IMR-90 (cell line): Measurements from ENCODE around the gene SCNN1B. TPM values are rescaled to one million over a fixed set of nuclear protein-coding genes. Genes with fewer than 3 reads are reported as not detected.

Source experiments
- ATAC-seq: fragments of 200-7000 bp; cut with Tn5 transposase; 2 replicates; pipeline ENCODE4 v1.9.1; 2020; ENCODE audit warnings: low read depth, mild to moderate bottlenecking, moderate library complexity
- BruUV-seq: library from RNA; stranded (reverse); fragments of 400-500 nt; replicated peaks from 2 replicates; lab custom pipeline; 2021; lab: Mats Ljungman, UMichigan
- CTCF ChIA-PET: fragments of 300-600 bp; formaldehyde crosslinking; extraction: SDS; loops from one replicate; lab custom pipeline; 2021; ENCODE audit warnings: antibody characterized with exemption; lab: Yijun Ruan, JAX
- POLR2A ChIA-PET: fragments of 300-600 bp; sonication (Branson Sonifier 250); formaldehyde crosslinking; loops from one replicate; lab custom pipeline; 2022; ENCODE audit warnings: antibody characterized with exemption; ENCODE audit not compliant: unreplicated experiment; lab: Charles Lee
- DNase-seq: peaks from one replicate; pipeline ENCODE4 v3.0.0; 2013
- H2AFZ ChIP-seq: replicated peaks from 2 replicates; pipeline ENCODE3; 2013; ENCODE audit warnings: low read length, mild to moderate bottlenecking; ENCODE audit not compliant: poor library complexity
- H2AK5ac ChIP-seq: 2 replicates; pipeline ENCODE4 v1.6.1; 2013; ENCODE audit warnings: low read depth, low read length, inconsistent platforms
- H2AK9ac ChIP-seq: replicated peaks from 2 replicates; pipeline ENCODE3; 2013; ENCODE audit warnings: mild to moderate bottlenecking, low read depth, low read length, moderate library complexity; ENCODE audit not compliant: poor library complexity
- H2BK120ac ChIP-seq: 2 replicates; pipeline ENCODE4 v1.6.1; 2013; ENCODE audit warnings: low read depth, low read length, inconsistent platforms
- H2BK15ac ChIP-seq: 3 replicates; pipeline ENCODE4 v1.6.1; 2013; ENCODE audit warnings: low read depth, low read length, inconsistent platforms
- H2BK20ac ChIP-seq: 2 replicates; pipeline ENCODE4 v1.6.1; 2013; ENCODE audit warnings: low read depth, mild to moderate bottlenecking, inconsistent platforms, low read length, moderate library complexity
- H2BK5ac ChIP-seq: 2 replicates; pipeline ENCODE4 v1.6.1; 2013; ENCODE audit warnings: mild to moderate bottlenecking, low read depth, low read length, inconsistent platforms; ENCODE audit not compliant: poor library complexity, severe bottlenecking
- H3K14ac ChIP-seq: replicated peaks from 2 replicates; pipeline ENCODE4 v1.6.1; 2013; ENCODE audit warnings: low read depth, low read length, inconsistent platforms
- H3K18ac ChIP-seq: 2 replicates; pipeline ENCODE4 v1.6.1; 2013; ENCODE audit warnings: low read depth, low read length, control low read depth
- H3K23ac ChIP-seq: 2 replicates; pipeline ENCODE4 v1.6.1; 2013; ENCODE audit warnings: low read depth, low read length, inconsistent platforms
- H3K27ac ChIP-seq: 2 replicates; pipeline ENCODE4 v1.5.1; 2013; ENCODE audit warnings: mild to moderate bottlenecking, control low read depth, low read length; ENCODE audit not compliant: insufficient read depth
- H3K27me3 ChIP-seq: 2 replicates; pipeline ENCODE4 v1.6.1; 2013; ENCODE audit warnings: low read length; ENCODE audit not compliant: control insufficient read depth, insufficient read depth
- H3K36me3 ChIP-seq: 2 replicates; pipeline ENCODE4 v1.6.1; 2013; ENCODE audit warnings: low read length, mixed read lengths; ENCODE audit not compliant: control insufficient read depth, insufficient read depth
- H3K4ac ChIP-seq: 2 replicates; pipeline ENCODE4 v1.6.1; 2013; ENCODE audit warnings: low read depth, low read length, inconsistent platforms
- H3K4me1 ChIP-seq: 2 replicates; pipeline ENCODE4 v1.6.1; 2013; ENCODE audit warnings: low read length, mixed read lengths; ENCODE audit not compliant: control insufficient read depth, insufficient read depth
- H3K4me2 ChIP-seq: 2 replicates; pipeline ENCODE4 v1.6.1; 2013; ENCODE audit warnings: low read depth, mild to moderate bottlenecking, control low read depth, low read length, moderate library complexity
- H3K4me3 ChIP-seq: 2 replicates; pipeline ENCODE4 v1.5.1; 2013; ENCODE audit warnings: low read depth, mild to moderate bottlenecking, control low read depth, low read length, moderate library complexity; ENCODE audit not compliant: insufficient read depth
- H3K56ac ChIP-seq: 2 replicates; pipeline ENCODE4 v1.6.1; 2013; ENCODE audit warnings: low read length, inconsistent platforms; ENCODE audit not compliant: insufficient read depth; ENCODE audit errors: extremely low read depth
- H3K79me1 ChIP-seq, 2 experiments: 2 replicates each; pipeline ENCODE4 v1.6.1; 2013; ENCODE audit warnings: low read length in 2 of 2, inconsistent platforms in 1 of 2, low read depth in 1 of 2
- H3K9ac ChIP-seq: 2 replicates; pipeline ENCODE4 v1.6.1; 2013; ENCODE audit warnings: low read depth, low read length, control low read depth
- H3K9me1 ChIP-seq: 2 replicates; pipeline ENCODE4 v1.6.1; 2013; ENCODE audit warnings: low read length, inconsistent platforms; ENCODE audit not compliant: insufficient read depth
- H3K9me3 ChIP-seq: 2 replicates; pipeline ENCODE4 v1.6.1; 2013; ENCODE audit warnings: low read length; ENCODE audit not compliant: control insufficient read depth, insufficient read depth
- H4K20me1 ChIP-seq: 2 replicates; pipeline ENCODE4 v1.6.1; 2013; ENCODE audit warnings: low read length, inconsistent platforms; ENCODE audit not compliant: insufficient read depth
- H4K5ac ChIP-seq: 2 replicates; pipeline ENCODE4 v1.6.1; 2013; ENCODE audit warnings: mild to moderate bottlenecking, low read depth, low read length, control low read depth
- H4K8ac ChIP-seq, 2 experiments: 2 replicates each; pipeline ENCODE4 v1.6.1; 2013; ENCODE audit warnings: low read depth in 2 of 2, low read length in 2 of 2, control low read depth in 1 of 2, inconsistent platforms in 1 of 2
- H4K91ac ChIP-seq: 2 replicates; pipeline ENCODE4 v1.6.1; 2013; ENCODE audit warnings: low read depth, low read length, inconsistent platforms; ENCODE audit not compliant: insufficient read depth
- BHLHE40 ChIP-seq: fragments of 150-350 bp; IDR thresholded peaks from 2 replicates; pipeline ENCODE4 v1.6.1; 2016; ENCODE audit warnings: mild to moderate bottlenecking, low read depth, low read length
- MAFK ChIP-seq: IDR thresholded peaks from 2 replicates; pipeline ENCODE4 v1.6.1; 2012; ENCODE audit warnings: low read depth, low read length, improper control_type of control experiment
- MAZ ChIP-seq: IDR thresholded peaks from 2 replicates; pipeline ENCODE4 v1.6.1; 2012; ENCODE audit warnings: low read depth, mild to moderate bottlenecking, low read length, improper control_type of control experiment, moderate library complexity, borderline replicate concordance
- RAD21 ChIP-seq: IDR thresholded peaks from 2 replicates; pipeline ENCODE4 v1.6.1; 2012; ENCODE audit warnings: low read length, improper control_type of control experiment
- SMC3 ChIP-seq: fragments of 150-350 bp; IDR thresholded peaks from 2 replicates; pipeline ENCODE4 v1.6.1; 2016; ENCODE audit warnings: low read depth, mild to moderate bottlenecking, antibody characterized with exemption, low read length, moderate library complexity
- WGBS, 2 experiments: methylation state at CpG; one replicate each; pipeline versions ENCODE4 v1.1.5 to v1.1.7; 2013; ENCODE audit warnings: missing lambda C conversion rate in 2 of 2; ENCODE audit not compliant: insufficient read length in 1 of 2; ENCODE audit errors: extremely low coverage in 2 of 2; 5-methylcytosine and 5-hydroxymethylcytosine counted together
- dilution Hi-C: fragments of 300-500 bp; cut with HindIII; formaldehyde crosslinking; loops from one replicate; pipeline ENCODE4 v1.14.3; 2018; ENCODE audit warnings: low sequenced_read_pairs; ENCODE audit not compliant: unreplicated experiment
- in situ Hi-C: fragments of 300-500 bp; cut with MboI; formaldehyde crosslinking; loops from 3 replicates; pipeline ENCODE4 v1.14.3; 2019; ENCODE audit warnings: low sequenced_read_pairs, inconsistent platforms, mixed read lengths
- intact Hi-C: fragments of 100-400 bp; cut with micrococcal nuclease; formaldehyde crosslinking; loops from 2 replicates; pipeline ENCODE4 v1.10.0; 2022
- polyA plus RNA-seq, 3 experiments: library from polyadenylated mRNA; depleted of rRNA; stranded (reverse); fragments of >200 nt; gene quantifications; 2 replicates each; pipeline ENCODE4 v1.2.3, GENCODE V29; 2012; ENCODE audit warnings: low replicate concordance in 1 of 3
- total RNA-seq: library from RNA; depleted of rRNA; stranded (reverse); fragments of >200 nt; gene quantifications from 2 replicates; pipeline ENCODE4 v1.2.3, GENCODE V29; 2012
- TF ChIP-seq, protein P1 (sequence below): fragments of 150-350 bp; IDR thresholded peaks from 2 replicates; pipeline ENCODE4 v1.6.1; 2016; ENCODE audit warnings: low read depth, mild to moderate bottlenecking, low read length, moderate library complexity, borderline replicate concordance
- TF ChIP-seq, protein P2 (sequence below): conservative IDR thresholded peaks from 2 replicates; pipeline ENCODE4 v1.5.1; 2012; ENCODE audit warnings: mild to moderate bottlenecking, low read depth, low read length, improper control_type of control experiment

SCNN1B gene
- total and polyA plus RNA-seq, 2 of the 4 experiments (the other 2 are of a cell fraction) = not detected

DNA sequence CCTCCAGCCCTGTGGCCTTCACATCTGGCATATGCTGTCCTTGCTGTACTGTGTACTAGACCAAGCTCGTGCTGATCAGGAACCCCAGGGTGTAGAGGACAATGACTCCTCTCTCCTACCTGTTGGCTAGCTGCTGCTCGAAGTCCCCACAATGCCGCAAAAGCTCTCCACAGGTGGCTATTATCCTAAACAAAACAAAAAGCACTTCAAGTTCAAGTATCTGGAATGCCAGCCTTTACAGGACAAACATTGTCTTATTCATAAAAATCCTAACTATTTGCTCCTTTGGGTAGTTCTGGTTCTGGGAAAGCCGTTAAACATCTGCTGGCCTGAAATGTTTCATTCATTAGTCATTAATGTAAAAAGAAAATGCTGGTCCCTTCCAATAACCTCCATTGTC lies 108.1 kb downstream of the SCNN1B start:
- no peak overlapping the region for H4K8ac ChIP-seq
- peak overlapping the region; percentile 15; the same call in 1 of the 3 replicates for H2BK15ac ChIP-seq
- H2AK9ac ChIP-seq = no peak overlapping the region
- CTCF ChIA-PET = interaction anchor here (0.5 kb wide), 1 partner anchor 32 kb away, joined by 4 read pairs; no protein-coding TSS in a partner anchor
- peak overlapping the region; percentile 24 for H2BK5ac ChIP-seq
- TF ChIP-seq, protein P1, sequence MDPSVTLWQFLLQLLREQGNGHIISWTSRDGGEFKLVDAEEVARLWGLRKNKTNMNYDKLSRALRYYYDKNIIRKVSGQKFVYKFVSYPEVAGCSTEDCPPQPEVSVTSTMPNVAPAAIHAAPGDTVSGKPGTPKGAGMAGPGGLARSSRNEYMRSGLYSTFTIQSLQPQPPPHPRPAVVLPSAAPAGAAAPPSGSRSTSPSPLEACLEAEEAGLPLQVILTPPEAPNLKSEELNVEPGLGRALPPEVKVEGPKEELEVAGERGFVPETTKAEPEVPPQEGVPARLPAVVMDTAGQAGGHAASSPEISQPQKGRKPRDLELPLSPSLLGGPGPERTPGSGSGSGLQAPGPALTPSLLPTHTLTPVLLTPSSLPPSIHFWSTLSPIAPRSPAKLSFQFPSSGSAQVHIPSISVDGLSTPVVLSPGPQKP = no peak
- no peak for TF ChIP-seq SMC3
- no peak for TF ChIP-seq MAFK
- TF ChIP-seq MAZ = no peak
- no peak for TF ChIP-seq BHLHE40
- TF ChIP-seq, protein P2, sequence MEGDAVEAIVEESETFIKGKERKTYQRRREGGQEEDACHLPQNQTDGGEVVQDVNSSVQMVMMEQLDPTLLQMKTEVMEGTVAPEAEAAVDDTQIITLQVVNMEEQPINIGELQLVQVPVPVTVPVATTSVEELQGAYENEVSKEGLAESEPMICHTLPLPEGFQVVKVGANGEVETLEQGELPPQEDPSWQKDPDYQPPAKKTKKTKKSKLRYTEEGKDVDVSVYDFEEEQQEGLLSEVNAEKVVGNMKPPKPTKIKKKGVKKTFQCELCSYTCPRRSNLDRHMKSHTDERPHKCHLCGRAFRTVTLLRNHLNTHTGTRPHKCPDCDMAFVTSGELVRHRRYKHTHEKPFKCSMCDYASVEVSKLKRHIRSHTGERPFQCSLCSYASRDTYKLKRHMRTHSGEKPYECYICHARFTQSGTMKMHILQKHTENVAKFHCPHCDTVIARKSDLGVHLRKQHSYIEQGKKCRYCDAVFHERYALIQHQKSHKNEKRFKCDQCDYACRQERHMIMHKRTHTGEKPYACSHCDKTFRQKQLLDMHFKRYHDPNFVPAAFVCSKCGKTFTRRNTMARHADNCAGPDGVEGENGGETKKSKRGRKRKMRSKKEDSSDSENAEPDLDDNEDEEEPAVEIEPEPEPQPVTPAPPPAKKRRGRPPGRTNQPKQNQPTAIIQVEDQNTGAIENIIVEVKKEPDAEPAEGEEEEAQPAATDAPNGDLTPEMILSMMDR = no peak
- TF ChIP-seq RAD21 = no peak
- in situ Hi-C loops = no loop called here
- no peak overlapping the region for H2AFZ ChIP-seq
- no peak overlapping the region; the same call in 1 of the 2 replicates for H3K14ac ChIP-seq
- H3K56ac ChIP-seq = no peak overlapping the region
- POLR2A ChIA-PET = no interaction called here
- H3K79me1 ChIP-seq = 0 out of 4 replicates have a peak, but pooled peaks cover 0 to 3% of the 10 kb centered on the region in 2 experiments
- H3K9me3 ChIP-seq = no peaks in the 10 kb centered on the region
- H3K4me3 ChIP-seq = no peak overlapping the region
- ATAC-seq (peak; percentile 24; the same call in 1 of the 2 replicates), DNase-seq (peak; percentile 23)
- peaks cover 56% of the 10 kb centered on the region for H3K36me3 ChIP-seq
- no peak overlapping the region; the same call in 1 of the 2 replicates for H2BK20ac ChIP-seq
- H4K20me1 ChIP-seq = no peaks in the 10 kb centered on the region
- intact Hi-C loops = no loop called here
- H3K4ac ChIP-seq = peak overlapping the region; percentile 41; the same call in 1 of the 2 replicates
- no peaks in the 10 kb centered on the region for H3K27me3 ChIP-seq
- dilution Hi-C loops = no loop called here
- peak overlapping the region; percentile 90 for H2AK5ac ChIP-seq
- no peak overlapping the region for H3K23ac ChIP-seq
- H3K9ac ChIP-seq = no peak overlapping the region
- no TSS peak for BruUV-seq
- H3K4me2 ChIP-seq = no peak overlapping the region
- peaks cover 7% of the 10 kb centered on the region for H3K4me1 ChIP-seq
- H2BK120ac ChIP-seq = peak overlapping the region; percentile 16; the same call in 1 of the 2 replicates
- peaks cover 9% of the 10 kb centered on the region; the same call in 1 of the 2 replicates for H3K9me1 ChIP-seq
- H4K5ac ChIP-seq = peak overlapping the region; percentile 26; the same call in 1 of the 2 replicates
- no peak overlapping the region for H3K18ac ChIP-seq
- H4K91ac ChIP-seq = no peak overlapping the region
- WGBS, 2 experiments = no CpG with 5 or more reads among the region's 4 CpGs
- peak overlapping the region; percentile 2; the same call in 1 of the 2 replicates for H3K27ac ChIP-seq
